Measurements from ENCODE around the gene LAPTM4A.
"Not testable (repeated sequence)": the region's sequence is repeated elsewhere in the genome, so short reads cannot be mapped to it uniquely, and the experiment has no call there.

LAPTM4A gene

GRCh38 chr2:20050104-20050645 lies 1.3 kb downstream of the LAPTM4A start:
- DNase-seq, result peak; percentile 81

- peak; percentile 74 for DNase-seq
Observed at GRCh38 chr2:20049637-20050036, 1.8 kb downstream of the LAPTM4A start.

DNA sequence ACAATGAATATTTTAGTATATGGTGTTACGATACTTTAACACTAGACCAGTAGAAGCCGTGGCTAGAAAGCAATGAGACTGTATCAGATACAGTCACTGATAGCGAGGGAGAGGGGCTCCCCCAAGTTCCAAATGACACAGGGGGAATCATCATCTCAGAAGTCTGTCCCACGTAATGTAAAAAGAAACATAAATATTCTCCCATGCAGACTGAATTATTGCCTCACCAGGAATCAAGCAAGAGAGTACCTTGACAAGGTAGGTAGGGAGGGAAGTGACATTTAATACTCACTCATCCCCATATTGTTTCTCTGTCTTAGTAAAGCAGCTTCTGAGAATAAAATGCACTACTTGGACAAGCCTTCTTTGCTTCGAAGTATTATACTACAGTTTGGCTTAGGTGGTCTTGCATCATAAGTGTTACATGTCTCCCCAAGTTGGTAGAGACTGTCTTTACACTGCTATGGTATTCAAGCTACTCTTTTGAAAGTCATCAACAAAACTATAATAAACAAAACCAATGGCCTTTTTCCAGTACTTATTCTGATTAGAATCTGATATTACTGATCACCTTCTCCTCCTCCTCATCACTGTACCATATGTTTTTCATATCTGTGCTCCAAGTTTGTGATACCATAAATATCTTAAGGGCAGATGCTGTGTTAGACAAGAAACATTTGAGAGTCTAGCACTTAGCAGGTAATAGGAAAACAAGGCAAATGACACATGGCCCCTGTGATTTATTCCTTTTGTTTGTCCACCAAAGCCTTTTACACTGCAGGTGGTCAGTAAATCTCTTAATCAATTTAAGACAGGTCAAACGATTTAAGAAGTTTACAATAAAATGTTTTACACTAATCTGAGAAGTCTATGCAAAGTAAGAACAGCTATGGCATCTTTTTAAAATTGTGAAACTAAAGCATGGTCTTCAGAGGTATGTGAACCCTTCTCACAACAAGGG lies 2.7 kb downstream of the LAPTM4A start:
- no peak for DNase-seq

- DNase-seq, result not testable (repeated sequence)
Observed at GRCh38 chr2:20045712-20046292, 5.6 kb downstream of the LAPTM4A start.

DNA sequence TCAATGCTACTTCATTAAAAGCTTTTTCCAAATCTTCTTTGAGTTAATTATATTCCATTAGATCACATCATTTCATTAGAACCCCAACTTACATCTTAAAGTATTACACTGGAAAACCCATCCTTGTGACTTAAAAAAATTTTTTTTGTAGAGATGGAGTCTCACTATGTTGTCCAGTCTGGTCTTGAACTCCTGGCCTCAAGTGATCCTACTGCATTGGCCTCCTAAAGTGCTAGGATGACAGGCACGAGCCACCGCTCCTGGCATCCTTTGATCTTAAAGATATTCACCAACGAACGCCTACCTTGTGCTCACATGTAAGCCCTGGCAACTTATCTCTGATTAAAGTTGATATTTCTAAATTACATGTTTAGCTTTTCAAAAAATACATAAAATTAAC lies 6.7 kb downstream of the LAPTM4A start:
- DNase-seq, result no peak

DNA sequence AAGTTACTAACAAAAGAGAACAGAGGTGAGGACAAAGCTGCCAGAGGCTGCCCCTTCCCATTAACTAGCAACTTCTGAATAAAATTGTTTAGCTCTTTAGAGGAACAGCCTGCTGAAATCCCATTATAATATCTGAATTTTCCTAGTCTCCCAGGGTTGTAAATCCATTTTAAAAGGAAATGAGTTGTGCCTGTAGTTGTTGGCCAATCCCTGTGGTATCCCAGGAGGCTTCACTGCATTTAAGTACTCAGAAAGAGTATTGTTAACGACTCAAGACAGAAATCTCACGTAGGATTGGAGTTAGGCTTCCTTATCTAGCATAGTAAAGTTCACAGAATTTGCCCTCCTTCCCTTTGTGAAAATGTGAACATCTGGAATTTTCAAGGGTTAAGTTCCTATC lies 8.9 kb downstream of the LAPTM4A start:
- no peak for DNase-seq

DNA sequence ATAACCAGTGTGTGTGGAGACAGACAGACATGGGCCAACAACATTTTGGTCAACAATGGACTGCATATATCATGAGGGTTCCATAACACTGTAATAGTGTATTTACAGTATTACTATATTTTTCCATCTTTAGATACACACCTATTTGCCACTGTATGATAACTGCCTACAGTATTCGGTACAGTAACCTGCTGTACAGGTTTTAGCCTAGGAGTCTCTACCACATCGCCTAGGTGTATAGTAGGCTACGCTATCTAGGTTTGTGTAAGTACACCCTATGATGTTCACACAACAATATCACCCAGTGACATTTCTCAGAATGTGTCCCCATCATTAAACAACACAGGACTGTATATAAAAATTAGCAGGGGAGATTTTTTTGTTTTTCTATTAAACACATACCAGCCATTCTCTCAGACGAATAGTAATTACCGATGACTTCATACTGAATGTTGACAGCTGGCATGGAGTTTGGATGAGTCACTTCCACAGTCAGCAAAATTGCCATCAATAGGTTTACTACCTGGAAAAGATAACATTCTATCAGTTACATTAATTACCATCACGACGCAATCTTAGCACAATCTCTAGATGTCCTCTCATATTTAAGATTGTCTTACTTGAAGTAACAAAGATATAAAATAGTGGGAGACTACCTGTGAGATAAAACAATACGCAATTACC lies 10.8 kb downstream of the LAPTM4A start:
- DNase-seq, result no peak

GRCh38 chr2:20037660-20038059 lies 13.8 kb downstream of the LAPTM4A start:
- DNase-seq, result no peak

- DNase-seq, result no peak
Observed at GRCh38 chr2:20035955-20036666, 15.3 kb downstream of the LAPTM4A start.

DNA sequence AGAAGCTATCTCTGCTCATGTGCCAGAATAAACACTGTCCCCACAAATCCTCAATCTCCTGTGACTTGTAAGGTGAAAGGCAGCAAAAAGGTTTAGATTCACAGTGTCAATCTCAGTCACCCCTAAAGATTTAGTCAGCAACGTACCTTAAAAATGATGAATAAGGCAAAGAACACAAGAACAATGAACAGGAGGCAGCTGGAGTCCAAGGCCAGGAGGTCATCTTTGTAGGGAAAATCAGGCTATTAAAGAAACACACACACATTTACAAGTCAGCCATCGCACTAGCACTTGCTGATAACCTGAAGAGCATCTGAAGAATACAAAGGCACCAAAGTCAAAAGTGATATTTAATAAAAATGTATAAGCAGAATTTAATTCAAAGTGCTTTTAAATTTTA lies 16.6 kb downstream of the LAPTM4A start:
- DNase-seq, result no peak

DNA sequence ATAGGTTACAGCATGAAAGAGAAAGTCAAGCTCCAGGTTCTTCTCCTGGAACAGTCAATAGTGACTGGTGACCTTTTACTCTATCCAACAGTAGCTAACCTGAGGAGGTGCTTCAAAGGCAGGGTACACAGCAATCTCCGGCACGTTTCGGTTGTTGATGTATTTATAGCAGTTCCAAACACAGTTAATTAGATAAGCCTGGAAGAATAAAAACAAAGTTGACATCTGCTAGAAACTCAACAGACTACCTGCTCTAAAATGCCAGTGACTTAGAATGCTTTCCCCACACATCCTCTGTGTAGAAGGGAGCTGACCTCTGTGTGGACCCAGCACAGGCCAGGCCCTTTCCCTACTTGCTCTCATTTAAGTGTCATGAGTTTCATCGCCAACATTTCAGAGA lies 17.2 kb downstream of the LAPTM4A start:
- no peak for DNase-seq

DNA sequence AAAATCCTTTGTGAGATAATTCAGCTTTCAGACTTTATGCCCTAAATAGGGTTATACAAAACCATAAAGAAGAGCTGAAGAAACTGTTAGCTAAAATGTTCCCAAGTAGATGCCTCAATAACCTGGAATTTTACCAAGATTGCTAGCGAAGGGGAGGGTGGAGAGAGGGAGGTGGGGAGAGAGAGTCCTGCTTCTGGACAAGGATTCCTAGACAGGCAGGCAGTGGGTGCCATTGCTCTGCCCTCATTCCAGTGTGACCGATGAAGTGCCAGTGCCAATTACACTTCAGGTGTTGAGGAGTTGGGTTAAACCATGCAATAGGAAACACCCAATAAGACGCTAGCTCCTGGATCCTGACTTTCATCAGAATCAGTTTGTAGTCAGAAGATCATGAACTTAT lies 18.1 kb downstream of the LAPTM4A start:
- DNase-seq, result no peak

DNA sequence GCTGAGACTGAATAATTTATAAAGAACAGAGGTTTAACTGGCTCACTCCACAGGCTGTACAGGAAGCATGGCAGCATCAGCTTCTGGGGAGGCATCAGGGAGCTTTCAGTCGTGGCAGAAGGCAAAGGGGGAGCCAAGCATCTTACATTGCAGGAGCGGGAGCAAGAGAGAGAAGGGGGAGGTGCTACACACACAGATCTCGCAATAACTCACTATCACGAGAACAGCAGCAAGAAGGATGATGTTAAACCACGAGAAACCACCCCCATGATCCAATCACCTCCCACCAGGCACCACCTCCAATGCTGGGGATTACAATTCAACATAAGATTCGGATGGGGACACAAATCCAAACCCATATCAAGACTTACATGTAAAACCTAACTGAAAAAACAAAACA lies 21.2 kb downstream of the LAPTM4A start:
- DNase-seq, result no peak

GRCh38 chr2:20027705-20028434 lies 23.6 kb downstream of the LAPTM4A start:
- DNase-seq, result no peak

GRCh38 chr2:20027260-20027677 lies 24.2 kb downstream of the LAPTM4A start:
- DNase-seq, result no peak

DNA sequence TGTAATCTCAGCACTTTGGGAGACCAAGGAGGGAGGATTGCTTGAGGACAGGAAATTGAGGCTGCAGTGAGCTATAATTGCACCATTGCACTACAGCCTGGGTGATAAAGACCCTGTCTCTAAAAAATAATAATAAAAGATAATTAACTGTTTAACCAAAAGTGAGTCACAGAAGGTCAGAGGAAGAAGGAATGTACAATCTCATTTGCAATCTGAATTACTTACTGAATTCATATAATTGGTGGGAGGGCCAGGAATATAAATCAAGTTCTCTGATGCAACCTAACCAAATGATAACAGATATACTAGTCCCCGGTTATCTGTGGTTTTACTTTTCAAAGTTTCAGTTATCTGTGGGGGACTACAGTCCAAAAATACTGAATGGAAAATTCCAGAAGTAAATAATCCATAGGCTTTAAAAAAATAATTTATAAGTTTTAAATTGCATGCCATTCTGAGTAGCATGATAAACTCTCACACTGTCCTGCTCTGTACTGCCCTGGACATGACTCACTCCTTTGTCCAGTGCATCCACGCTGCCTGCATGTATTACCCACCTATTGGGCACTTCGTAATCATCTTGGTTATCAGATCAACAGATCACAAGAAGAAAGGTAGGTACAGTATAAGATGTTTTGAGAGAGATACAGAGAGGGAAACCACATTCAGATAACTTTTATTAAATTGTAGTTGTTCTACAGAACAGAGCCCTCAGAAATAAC lies 26.2 kb downstream of the LAPTM4A start:
- no peak for DNase-seq

GRCh38 chr2:20023688-20024087 lies 27.7 kb downstream of the LAPTM4A start:
- no peak for DNase-seq

DNA sequence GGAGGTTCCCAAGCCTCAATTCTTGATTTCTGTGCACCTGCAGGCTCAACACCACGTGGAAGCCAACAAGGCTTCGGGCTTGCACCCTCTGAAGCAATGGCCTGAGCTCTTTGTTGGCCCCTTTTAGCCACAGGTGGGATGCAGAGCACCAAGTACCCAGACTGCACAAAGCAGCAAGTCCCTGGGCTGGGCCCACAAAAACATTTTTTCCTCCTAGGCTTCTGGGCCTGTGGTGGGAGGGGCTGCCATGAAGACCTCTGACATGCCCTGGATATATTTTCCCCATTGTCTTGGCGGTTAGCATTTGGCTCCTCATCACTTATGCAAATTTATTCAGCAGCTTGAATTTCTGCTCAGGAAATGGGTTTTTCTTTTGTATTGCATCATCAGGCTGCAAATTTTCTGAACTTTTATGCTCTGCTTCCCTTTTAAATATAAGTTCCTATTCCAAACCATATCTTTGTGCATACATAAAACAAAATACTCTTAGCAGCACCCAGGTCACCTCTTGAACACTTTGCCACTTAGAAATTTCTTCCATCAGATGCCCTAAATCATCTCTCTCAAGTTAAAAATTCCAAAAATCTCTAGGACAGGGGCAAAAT lies 29.9 kb downstream of the LAPTM4A start:
- no peak for DNase-seq

DNA sequence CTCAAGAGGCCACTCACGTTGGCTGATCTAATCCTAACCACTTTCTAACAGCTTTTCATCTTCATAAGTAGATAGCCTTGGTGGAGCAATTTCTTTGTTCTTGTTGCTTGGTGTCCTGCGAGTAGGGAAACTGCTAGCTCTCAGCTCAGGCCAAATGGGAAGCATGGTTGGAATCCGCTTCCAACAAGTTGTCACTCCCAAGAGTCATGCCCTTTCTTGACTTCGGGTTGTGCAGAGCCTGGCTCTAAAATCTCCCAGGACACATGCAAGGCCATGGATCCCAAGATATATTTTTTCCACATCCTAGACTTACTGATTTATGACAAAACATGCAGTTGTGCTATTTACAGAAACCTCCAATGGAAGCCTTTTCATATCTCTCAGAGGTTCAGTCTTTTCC lies 31.7 kb downstream of the LAPTM4A start:
- no peak for DNase-seq

DNA sequence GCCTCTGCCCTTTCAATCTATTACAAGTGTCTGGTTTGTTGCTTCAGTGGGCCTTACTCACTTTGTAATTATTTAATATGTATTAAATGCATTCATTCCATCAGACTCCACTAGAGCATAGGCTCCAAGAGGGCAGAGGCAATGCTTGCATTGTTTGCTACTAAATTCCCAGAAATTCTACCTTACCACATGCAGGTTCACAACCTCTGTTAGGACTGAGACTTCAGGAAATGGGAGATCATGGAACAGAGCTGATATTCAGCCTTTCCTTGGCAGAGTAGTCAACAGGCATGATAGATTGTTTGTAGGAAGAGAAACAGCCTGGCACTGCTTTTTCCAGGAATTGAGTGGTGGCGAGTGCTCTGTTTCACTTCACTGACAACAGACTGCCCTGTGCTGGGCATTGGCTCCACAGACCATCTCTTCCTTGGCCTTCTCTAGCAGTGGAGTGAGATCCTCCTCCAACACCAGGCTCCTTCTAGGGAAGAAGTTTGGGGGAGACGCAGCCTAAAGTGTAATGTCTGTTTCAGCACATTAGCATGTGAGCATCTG lies 32.8 kb downstream of the LAPTM4A start:
- DNase-seq, result no peak

- DNase-seq, result no peak
Observed at GRCh38 chr2:20016346-20016745, 35.1 kb downstream of the LAPTM4A start.
